Fibroblast of pulmonary artery (primary cell): ENCODE measurements around the gene ACKR4.
A peak's percentile ranks its signal among the peaks of the same experiment; 100 is the strongest.

ENCODE experiments used
- DNase-seq: peaks from one replicate; pipeline ENCODE4 v3.0.0-alpha.2; 2010; ENCODE audit warnings: low read depth
- H3K4me3 ChIP-seq: replicated peaks from 2 replicates; pipeline ENCODE4 v1.5.1; 2011; ENCODE audit warnings: low read depth, mild to moderate bottlenecking, control low read depth, low read length, moderate library complexity
- TF ChIP-seq, protein P1 (sequence below): IDR thresholded peaks from 2 replicates; pipeline ENCODE4 v1.5.1; 2011; ENCODE audit warnings: mild to moderate bottlenecking, control low read depth, low read length, inconsistent platforms; ENCODE audit errors: missing control alignments

The ACKR4 gene

DNA sequence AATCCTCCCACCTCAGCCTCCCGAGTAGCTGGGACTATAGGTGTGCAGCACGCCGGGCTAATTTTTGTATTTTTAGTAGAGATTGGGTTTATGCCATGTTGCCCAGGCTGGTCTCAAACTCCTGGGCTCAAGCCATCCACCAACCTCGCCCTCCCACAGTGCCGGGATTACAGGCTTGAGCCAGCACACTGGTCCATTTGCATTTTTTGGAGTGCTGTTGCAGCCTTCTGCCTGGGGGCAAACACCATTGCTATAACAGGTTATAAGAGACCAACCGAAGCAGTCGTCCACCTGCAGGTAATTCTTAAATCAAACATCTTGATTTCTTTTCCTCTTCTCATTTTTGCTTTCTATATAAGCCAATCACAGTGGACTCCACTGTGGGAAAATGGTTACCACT is 27.7 kb downstream of the ACKR4 start:
- TF ChIP-seq, protein P1, sequence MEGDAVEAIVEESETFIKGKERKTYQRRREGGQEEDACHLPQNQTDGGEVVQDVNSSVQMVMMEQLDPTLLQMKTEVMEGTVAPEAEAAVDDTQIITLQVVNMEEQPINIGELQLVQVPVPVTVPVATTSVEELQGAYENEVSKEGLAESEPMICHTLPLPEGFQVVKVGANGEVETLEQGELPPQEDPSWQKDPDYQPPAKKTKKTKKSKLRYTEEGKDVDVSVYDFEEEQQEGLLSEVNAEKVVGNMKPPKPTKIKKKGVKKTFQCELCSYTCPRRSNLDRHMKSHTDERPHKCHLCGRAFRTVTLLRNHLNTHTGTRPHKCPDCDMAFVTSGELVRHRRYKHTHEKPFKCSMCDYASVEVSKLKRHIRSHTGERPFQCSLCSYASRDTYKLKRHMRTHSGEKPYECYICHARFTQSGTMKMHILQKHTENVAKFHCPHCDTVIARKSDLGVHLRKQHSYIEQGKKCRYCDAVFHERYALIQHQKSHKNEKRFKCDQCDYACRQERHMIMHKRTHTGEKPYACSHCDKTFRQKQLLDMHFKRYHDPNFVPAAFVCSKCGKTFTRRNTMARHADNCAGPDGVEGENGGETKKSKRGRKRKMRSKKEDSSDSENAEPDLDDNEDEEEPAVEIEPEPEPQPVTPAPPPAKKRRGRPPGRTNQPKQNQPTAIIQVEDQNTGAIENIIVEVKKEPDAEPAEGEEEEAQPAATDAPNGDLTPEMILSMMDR: no peak
- DNase-seq: no peak
- H3K4me3 ChIP-seq: no peak overlapping the region

DNA sequence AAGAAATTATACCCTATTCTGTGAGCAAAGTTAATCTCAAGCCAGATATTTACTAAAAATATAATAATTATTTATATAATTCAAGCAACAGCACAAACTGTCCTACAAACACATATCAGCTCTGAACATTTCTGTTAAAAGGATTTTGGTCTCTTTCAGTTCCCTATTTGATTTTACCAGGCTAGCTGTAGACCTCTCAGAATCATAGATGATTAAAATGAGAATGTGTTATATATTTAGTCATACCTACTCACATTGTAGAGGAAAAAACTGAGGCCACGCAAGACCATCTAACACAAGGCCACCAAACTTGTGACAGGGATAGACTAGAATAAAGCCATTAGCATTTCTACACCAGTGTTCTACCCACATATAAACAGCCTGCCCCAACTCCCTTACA is 28.5 kb downstream of the ACKR4 start:
- no peak overlapping the region for H3K4me3 ChIP-seq

DNA sequence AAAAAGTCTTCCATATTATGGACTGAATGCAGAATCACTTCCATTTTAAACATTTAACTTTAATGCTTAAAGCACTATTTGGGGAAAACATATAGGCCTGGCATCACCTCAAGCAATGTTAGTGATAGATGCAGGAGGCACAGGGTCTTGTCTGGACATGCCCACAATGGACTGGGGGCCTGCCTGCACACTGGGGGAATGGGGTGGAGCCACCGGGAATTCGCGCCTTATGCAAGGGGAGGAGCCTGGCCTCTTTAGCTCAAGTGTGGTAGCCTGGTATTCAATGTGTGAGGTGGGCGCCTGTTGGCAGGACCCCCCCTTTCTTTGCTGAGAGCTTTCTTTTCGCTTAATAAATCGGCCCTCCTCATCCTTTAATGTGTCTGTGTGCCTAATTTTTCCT is 29.9 kb downstream of the ACKR4 start:
- TF ChIP-seq, protein P1: no peak
- no peak for DNase-seq
- no peak overlapping the region for H3K4me3 ChIP-seq

More for the DNA sequence above, 28.5 kb downstream of the ACKR4 start:
- DNase-seq: no peak
- TF ChIP-seq, protein P1: no peak

DNA sequence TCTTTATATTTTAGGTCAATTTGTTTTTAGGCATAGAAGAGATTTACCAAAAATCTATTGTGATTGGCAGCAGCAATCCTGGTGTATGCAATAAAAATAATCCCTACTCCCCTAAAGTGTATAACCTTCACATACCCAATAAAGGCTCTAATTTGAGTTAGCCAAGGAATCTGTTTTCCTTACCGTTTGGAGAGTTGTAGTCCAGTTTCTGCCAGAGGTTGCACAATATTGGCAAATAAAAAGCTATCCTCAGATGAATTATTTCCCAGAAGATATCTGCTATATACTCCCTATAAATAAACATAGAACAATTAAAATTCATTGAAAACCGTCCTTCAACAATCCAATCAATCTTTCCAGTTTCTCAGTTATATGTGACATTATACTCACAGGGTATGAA is 31.1 kb downstream of the ACKR4 start:
- TF ChIP-seq, protein P1: no peak
- peak; percentile 25 for DNase-seq
- no peak overlapping the region for H3K4me3 ChIP-seq

DNA sequence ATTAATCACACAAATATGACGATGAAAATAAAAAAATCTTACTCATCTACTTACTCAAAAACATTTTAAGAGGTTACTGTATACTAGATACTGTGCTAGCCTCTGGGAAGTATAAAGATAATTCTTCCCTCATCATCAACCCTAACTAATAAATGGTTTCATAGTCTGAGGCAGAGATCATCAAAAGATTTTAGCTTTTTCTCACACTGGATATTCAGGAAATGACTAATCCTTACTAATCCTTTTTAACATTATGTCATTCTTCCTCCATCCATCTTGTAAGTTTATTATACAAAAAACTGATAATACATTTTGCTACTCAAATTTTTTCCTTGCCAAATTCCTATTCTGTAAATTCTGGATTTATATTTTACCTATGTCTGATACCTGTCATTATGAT is 32.9 kb downstream of the ACKR4 start:
- no peak overlapping the region for H3K4me3 ChIP-seq
- TF ChIP-seq, protein P1: no peak
- peak; percentile 60 for DNase-seq

DNA sequence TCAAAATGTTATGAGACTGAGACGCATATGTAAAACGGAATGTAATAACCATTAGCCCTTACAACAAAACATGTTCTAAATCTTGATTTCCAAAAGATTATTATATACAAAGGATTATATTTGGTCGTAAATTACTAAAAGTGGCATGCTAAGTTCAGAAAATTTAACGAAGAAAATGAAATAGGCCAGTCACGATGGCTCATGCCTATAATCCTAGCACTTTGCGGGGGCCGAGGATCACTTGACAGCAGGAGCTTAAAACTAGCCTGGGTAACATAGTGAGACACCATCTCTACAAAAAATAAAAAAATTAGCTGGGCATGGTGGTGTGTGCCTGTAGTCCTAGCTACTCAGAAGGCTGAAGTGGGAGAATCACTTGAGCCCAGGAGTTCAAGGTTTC is 33.5 kb downstream of the ACKR4 start:
- TF ChIP-seq, protein P1: no peak
- no peak overlapping the region for H3K4me3 ChIP-seq
- DNase-seq: no peak

DNA sequence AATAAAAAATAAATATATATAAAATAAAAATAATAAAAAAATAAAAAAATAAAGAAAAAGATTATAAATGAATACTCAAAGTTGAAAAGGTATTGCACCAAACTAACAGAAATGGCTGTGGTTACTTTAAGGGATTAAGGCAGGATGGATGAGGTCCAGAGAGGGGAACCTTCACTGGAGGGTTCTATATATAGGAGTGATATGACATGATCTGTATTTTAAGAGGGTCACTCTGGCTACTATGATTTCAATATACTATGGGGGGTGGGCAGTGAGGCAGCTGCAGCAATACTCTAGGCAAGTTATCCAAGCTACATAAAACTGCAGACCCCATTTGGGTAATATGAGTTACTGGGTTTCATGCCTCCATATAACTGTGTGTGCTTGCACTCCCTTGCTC is 38.0 kb downstream of the ACKR4 start:
- no peak overlapping the region for H3K4me3 ChIP-seq
- TF ChIP-seq, protein P1: no peak
- DNase-seq: no peak
